ENCODE measurements around the gene ZFYVE28.

DNA sequence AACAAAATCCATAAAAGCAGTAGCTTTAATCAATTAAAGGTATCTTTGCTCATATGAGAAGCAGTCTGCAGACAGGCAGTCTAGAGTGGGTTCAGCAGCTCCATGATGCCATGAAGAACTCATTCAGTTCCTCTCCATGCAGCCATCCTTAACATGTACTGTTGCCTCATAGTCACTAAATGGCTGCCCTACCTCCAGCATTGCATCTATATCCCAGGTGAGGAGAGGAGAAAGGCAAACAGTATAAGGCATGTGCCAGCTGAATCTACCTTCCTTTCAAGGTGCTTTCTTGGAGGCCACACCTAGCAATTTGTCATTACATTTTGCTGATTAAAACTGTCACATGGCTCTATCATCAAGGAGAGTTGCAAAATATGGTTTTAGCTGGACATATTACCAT is 13.6 kb upstream of the ZFYVE28 start:
- TF ChIP-seq GATA2 (IDR thresholded peaks at IDR 0.05; ENCODE audit: low read depth, low read length) (no peak), GATA3 (IDR thresholded peaks at IDR 0.05; ENCODE audit: low read depth, low read length) (no peak)

Data from SH-SY5Y (cell line).